DOHH2 (cell line): ENCODE results near the gene RASGRP1.

Experiments
- H3F3A ChIP-seq: fragments of 200-600 bp; sonication (generic), shearing (Covaris generic); 2 replicates; pipeline ENCODE4 v1.6.0; 2016; ENCODE audit warnings: antibody characterized with exemption, mild to moderate bottlenecking; ENCODE audit not compliant: control insufficient read depth, insufficient read depth
- H3K27ac ChIP-seq: fragments of 200-600 bp; sonication (generic); 2 replicates; pipeline ENCODE4 v1.5.1; 2014; ENCODE audit warnings: low read depth, mild to moderate bottlenecking, low read length, moderate library complexity
- H3K27me3 ChIP-seq: fragments of 200-600 bp; sonication (generic); 2 replicates; pipeline ENCODE4 v1.6.1; 2014; ENCODE audit warnings: mild to moderate bottlenecking, low read length, mixed read lengths; ENCODE audit not compliant: control insufficient read depth
- H3K36me3 ChIP-seq: fragments of 200-600 bp; sonication (generic); 2 replicates; pipeline ENCODE4 v1.6.1; 2014; ENCODE audit warnings: mild to moderate bottlenecking, low read length, moderate library complexity, mixed read lengths; ENCODE audit not compliant: control insufficient read depth
- H3K4me1 ChIP-seq: fragments of 200-600 bp; sonication (generic); 2 replicates; pipeline ENCODE4 v1.6.1; 2014; ENCODE audit warnings: mild to moderate bottlenecking, low read length, mixed read lengths; ENCODE audit not compliant: control insufficient read depth
- H3K4me2 ChIP-seq: fragments of 200-600 bp; sonication (generic); 2 replicates; pipeline ENCODE4 v1.6.0; 2014; ENCODE audit warnings: mild to moderate bottlenecking, low read length, moderate library complexity
- H3K4me3 ChIP-seq: fragments of 200-600 bp; sonication (generic); 2 replicates; pipeline ENCODE4 v1.5.1; 2014; ENCODE audit warnings: mild to moderate bottlenecking, low read length, mixed read lengths
- H3K79me2 ChIP-seq: fragments of 200-600 bp; sonication (generic); 2 replicates; pipeline ENCODE4 v1.6.1; 2014; ENCODE audit warnings: mild to moderate bottlenecking, low read length, mixed read lengths; ENCODE audit not compliant: control insufficient read depth
- H3K9me2 ChIP-seq: fragments of 200-600 bp; sonication (generic); replicated peaks from 2 replicates; pipeline ENCODE4 v1.6.1; 2014; ENCODE audit warnings: mild to moderate bottlenecking, low read length, mixed read lengths; ENCODE audit not compliant: control insufficient read depth
- H3K9me3 ChIP-seq: fragments of 200-600 bp; sonication (generic); 2 replicates; pipeline ENCODE4 v1.6.1; 2014; ENCODE audit warnings: antibody characterized with exemption, low read length, mixed read lengths; ENCODE audit not compliant: control insufficient read depth, insufficient read depth
- H4K20me1 ChIP-seq: fragments of 200-600 bp; sonication (generic); 2 replicates; pipeline ENCODE4 v1.6.0; 2014; ENCODE audit warnings: low read depth, mild to moderate bottlenecking, antibody characterized with exemption, low read length, moderate library complexity; ENCODE audit not compliant: control insufficient read depth, insufficient read depth
- EZH2phosphoT487 ChIP-seq: fragments of 200-600 bp; sonication (generic); IDR thresholded peaks from 2 replicates; pipeline ENCODE4 v1.6.1; 2017; ENCODE audit warnings: borderline replicate concordance, mild to moderate bottlenecking, antibody characterized with exemption, low read length, moderate library complexity, mixed read lengths
- TF ChIP-seq, protein P1 (sequence below): fragments of 200-600 bp; sonication (generic); IDR thresholded peaks from one replicate; pipeline ENCODE4 v1.5.1; 2014; ENCODE audit warnings: antibody characterized with exemption, mild to moderate bottlenecking, low read depth, low read length; ENCODE audit not compliant: poor library complexity, severe bottlenecking

The RASGRP1 gene

DNA sequence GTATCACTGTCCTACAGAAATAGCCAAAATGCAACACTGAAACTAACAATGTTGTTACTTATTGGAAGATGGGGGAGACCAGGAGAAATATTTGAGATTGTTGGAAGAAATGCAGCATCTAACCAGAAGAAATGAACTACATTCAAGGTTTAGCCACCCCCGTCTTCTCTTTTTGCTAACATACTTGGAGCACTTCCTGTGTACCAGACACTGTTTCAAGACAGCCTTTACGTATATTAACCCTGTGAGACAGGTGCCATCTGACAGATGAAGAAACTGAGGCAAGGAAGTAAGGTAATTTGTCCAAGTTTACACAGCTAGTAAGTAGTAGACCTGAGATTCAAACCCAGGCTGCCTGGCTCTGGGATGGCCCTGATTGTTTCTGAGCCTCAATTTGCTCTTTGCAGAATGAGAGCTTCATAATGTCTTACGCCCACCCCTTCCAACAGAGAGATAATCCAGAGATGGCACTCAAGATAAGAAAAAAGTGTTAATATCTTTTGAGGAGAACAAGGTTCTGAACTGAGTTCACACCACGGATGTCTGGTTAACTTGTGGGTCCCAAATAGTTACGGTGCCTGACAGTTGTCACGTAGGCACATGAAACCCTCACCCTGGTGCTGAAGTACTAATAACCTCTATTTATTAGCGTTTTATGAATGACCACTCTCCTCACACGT is 26.1 kb downstream of the RASGRP1 start:
- H3K4me3 ChIP-seq = no peak overlapping the region
- H3K9me3 ChIP-seq = no peaks in the 10 kb centered on the region
- H3F3A ChIP-seq = no peaks in the 10 kb centered on the region
- H4K20me1 ChIP-seq = no peaks in the 10 kb centered on the region
- H3K36me3 ChIP-seq = no peaks in the 10 kb centered on the region
- H3K27me3 ChIP-seq = no peaks in the 10 kb centered on the region
- no peak overlapping the region for H3K4me2 ChIP-seq
- H3K27ac ChIP-seq = no peak overlapping the region
- TF ChIP-seq, protein P1, sequence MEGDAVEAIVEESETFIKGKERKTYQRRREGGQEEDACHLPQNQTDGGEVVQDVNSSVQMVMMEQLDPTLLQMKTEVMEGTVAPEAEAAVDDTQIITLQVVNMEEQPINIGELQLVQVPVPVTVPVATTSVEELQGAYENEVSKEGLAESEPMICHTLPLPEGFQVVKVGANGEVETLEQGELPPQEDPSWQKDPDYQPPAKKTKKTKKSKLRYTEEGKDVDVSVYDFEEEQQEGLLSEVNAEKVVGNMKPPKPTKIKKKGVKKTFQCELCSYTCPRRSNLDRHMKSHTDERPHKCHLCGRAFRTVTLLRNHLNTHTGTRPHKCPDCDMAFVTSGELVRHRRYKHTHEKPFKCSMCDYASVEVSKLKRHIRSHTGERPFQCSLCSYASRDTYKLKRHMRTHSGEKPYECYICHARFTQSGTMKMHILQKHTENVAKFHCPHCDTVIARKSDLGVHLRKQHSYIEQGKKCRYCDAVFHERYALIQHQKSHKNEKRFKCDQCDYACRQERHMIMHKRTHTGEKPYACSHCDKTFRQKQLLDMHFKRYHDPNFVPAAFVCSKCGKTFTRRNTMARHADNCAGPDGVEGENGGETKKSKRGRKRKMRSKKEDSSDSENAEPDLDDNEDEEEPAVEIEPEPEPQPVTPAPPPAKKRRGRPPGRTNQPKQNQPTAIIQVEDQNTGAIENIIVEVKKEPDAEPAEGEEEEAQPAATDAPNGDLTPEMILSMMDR = no peak
- no peak for TF ChIP-seq EZH2phosphoT487
- no peaks in the 10 kb centered on the region for H3K4me1 ChIP-seq
- no peaks in the 10 kb centered on the region for H3K79me2 ChIP-seq
- no peaks in the 10 kb centered on the region for H3K9me2 ChIP-seq

DNA sequence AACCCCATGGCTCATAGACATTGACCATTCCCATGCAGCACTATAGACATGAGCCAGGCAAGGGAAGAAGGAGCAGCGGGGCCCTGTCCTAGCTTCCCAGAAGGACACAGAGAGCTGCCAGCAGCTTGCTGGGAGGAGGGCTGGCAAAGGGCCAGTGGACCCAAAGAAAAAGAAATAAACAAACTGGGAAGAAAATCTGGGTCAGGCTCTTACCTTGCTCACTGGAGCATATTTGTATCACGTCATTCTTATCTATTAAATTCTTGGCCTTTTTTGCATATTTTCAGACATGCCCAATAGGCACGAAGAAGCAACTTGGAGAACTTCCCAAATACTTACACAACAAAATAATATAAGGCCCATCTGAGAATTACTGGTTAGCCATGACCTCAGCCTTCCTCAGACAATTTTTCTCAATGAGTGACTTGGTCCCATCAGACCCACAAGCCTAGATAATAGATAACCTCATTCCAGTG is 28.4 kb downstream of the RASGRP1 start:
- Histone ChIP-seq H3F3A (no peaks in the 10 kb centered on the region), H3K36me3 (no peaks in the 10 kb centered on the region), H3K4me1 (no peaks in the 10 kb centered on the region), H3K4me3 (no peak overlapping the region), H3K9me2 (no peaks in the 10 kb centered on the region), H3K79me2 (no peaks in the 10 kb centered on the region), H3K9me3 (no peaks in the 10 kb centered on the region), H3K27me3 (no peaks in the 10 kb centered on the region), H3K4me2 (no peak overlapping the region), H4K20me1 (no peaks in the 10 kb centered on the region), H3K27ac (no peak overlapping the region)
- TF ChIP-seq EZH2phosphoT487 = no peak
- TF ChIP-seq, protein P1 = no peak

DNA sequence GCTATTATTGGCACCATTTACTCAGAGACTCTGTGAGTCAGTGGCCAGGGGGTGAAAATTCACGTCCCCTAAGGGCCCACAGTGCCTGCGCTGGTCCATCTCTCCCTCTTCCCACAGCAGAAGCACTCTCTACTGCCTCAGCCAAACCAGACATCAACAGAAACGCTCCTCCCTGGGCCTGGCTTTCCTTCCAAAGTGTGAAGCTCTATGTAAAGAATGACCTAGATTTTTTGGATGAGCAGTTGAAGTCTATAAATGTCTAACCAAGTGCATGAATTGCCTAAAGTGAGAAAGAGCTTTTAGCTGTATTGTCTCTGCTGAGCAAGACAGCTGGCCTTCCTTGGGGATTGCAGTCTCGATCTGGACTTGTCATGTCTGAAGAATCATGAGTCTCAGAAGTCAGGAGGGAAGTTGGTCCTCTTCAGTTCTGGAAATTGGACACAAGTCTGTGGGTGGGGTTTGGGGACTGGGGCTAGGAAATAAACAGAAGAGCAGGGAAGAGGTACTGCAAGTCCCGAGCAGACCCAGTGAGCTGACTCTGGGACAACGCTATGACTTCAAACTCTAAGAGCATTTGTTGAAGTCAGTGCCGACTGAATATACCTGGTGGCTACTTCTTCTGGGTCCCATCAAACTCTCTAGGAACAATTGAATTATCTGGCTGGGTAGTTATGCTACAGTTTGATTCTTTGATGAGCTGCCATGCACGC is 29.0 kb downstream of the RASGRP1 start:
- Histone ChIP-seq H3K4me3 (no peak overlapping the region), H3K9me2 (no peaks in the 10 kb centered on the region), H3K79me2 (no peaks in the 10 kb centered on the region), H3F3A (no peaks in the 10 kb centered on the region), H3K36me3 (no peaks in the 10 kb centered on the region), H3K27me3 (no peaks in the 10 kb centered on the region), H3K27ac (no peak overlapping the region), H4K20me1 (no peaks in the 10 kb centered on the region), H3K9me3 (no peaks in the 10 kb centered on the region), H3K4me1 (no peaks in the 10 kb centered on the region), H3K4me2 (no peak overlapping the region)
- TF ChIP-seq, protein P1 = no peak
- no peak for TF ChIP-seq EZH2phosphoT487
